Stimulated activated CD8-positive, alpha-beta memory T cell treated with anti-CD3 and anti-CD28 coated beads, Interleukin-15, amount 100 ng/mL, for 48 hours (primary cell): ENCODE data around the gene FARP1.

ENCODE experiments used
- DNase-seq, 2 donors: peaks; one replicate each; pipeline ENCODE4 v3.0.0-alpha.2; 2020; ENCODE audit warnings: low read depth in 2 of 2

FARP1 gene

DNA sequence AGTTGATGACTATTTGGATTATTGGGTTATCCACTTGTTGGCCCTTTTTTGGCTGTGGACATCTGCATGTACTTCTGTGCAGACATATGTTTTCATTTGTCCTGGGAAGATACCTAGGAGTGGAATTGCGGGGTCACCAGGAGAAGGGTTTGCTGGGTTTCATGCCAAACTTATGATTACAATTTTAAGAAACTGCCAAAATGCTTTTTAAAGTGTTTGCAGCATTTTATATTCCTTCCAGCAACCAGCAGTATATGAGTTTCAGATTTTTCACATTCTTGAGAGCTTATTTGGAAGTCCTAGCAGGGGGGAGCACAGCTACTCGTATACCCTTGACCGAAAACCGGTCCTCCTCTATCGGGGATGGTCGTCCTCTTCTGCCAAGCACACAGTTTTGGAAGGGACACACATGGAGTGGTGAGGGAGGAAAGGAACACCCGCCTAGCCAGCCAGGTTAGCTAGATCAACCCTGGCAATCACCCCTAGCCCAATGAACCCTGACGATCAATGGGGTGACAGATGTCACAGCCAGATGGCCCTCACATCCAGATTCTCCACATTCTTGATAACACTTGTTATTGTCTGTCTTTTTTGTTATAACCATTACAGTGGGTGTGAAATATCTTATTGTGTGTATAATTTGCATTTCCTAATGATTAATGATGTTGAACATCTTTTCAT lies 60.9 kb downstream of the FARP1 start:
- no peak for DNase-seq

DNA sequence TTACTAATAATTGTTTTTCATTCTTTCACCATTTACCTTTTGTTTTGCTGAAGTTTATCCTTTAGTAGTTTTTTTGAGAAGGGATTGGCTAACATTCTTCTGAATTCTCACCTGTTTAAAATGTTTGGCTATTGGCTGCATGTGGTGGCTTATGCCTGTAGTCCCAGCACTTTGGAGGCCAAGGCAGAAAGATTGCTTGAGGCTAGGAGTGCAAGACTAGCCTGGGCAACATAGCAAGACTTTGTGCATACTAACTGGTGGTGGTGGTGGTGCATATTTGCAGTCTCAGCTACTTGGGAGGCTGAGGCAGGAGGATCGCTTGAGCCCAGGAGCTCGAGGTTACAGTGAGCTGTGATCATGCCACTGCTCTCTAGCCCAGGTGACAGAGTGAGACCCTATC lies 61.7 kb downstream of the FARP1 start:
- no peak for DNase-seq

DNA sequence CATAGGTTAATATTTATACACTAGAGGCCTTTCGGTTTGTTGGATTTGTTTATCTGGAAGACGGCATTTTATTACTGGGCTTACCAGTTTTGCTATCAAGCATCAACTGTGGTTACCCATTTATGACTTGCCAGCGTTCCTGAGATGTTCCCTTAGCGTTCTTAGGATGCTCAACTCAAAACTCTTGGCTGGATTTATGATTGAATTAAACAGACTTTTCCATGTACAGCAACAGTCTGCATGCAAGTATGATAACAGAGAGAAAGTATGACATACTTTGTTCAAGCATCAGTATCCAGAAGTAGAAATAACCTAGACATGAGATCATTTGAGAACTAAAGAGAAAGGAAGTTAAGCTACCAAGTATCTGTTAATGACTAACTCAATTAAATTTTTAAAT lies 64.1 kb downstream of the FARP1 start:
- DNase-seq, result no peak

GRCh38 chr13:98207416-98207815 lies 64.5 kb downstream of the FARP1 start:
- DNase-seq, result no peak

- no peak for DNase-seq
Measured at GRCh38 chr13:98208606-98209005, 65.7 kb downstream of the FARP1 start.

DNA sequence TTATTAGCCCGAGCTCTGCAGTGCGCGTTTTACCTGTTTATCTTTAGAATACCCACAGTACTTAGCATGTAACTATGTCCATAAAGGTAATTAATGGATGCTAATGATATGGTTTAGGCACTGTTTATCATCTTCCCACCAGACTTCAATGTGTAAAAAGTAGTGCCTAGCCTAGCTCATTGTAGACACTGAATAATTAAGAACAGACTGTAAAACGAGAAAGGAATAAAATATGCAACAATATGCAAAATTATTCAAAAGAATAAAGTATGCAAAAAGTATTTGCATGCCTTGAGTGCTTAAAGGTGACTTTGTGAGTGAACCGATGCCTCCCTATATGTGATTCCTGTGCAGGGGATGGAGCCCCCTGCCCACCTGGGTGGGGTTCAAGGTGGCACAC lies 69.9 kb downstream of the FARP1 start:
- no peak for DNase-seq

- DNase-seq, result no peak
Measured at GRCh38 chr13:98213354-98213753, 70.5 kb downstream of the FARP1 start.

GRCh38 chr13:98214008-98214643 lies 71.2 kb downstream of the FARP1 start:
- DNase-seq, result no peak

DNA sequence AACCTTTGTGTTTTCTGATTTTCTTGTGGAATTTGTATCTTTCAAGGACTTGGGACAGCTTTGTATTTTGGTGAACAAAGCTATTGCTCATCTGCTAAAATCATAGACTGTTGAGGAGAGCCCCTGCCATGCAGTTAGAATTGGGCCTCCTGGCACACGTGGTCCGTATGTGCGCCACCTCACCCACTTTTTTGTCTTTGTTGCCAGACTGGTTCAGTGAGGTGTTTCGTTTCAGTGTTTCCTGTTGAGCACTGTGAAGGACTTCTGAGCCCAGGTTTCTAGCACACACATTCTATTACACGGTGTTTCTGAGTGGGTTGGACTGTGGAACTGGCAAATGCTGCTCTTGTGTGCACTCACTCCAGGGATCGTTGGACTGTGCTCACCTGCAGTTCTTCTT lies 71.8 kb downstream of the FARP1 start:
- no peak for DNase-seq

DNA sequence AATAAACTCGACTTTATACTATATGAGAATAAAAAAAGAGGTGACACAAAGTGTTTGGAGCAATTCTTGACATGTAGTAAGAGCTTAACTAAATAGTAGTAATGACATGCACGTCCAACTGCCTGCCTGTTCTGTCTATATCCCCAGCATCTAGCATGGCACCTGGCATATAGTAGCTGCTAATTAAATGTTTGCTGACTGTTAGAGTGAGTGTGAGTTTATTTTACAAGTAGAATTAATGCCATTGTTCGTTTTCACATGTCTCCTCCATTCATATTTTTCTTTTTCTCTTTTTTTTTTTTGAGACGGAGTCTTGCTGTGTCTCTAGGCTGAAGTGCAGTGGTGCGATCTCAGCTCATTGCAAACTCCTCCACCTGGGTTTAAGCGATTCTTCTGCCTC lies 72.6 kb downstream of the FARP1 start:
- DNase-seq, result no peak

- DNase-seq, result no peak
Measured at GRCh38 chr13:98216135-98216565, 73.3 kb downstream of the FARP1 start.

DNA sequence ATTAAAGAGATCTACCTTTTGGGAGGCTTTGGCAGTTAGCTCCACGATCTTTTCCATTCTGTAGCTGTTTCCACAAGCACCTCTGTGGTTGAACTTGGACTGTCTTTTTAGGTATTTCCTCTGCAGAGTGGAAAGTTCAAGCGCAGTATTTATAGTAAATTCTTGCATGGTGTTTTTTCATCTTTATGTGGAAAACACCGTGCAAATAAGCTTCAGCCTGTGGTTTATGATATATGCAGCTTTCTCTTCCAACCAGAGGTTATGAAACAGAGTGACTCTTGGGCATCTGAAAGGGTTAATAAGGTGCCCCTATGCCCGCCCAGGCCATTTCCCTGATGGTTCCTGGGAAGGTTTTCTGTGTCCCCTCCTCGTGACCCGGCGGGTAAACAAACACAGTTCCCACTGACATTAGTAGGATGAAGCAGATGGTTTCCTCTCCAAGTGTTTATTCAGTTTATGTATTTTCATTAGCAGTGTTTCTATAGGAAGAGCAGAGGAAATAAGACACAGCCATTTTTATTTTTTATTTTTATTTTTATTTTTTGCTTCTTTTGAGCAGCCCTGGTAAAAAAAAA lies 73.9 kb downstream of the FARP1 start:
- DNase-seq, result no peak

GRCh38 chr13:98217597-98217996 lies 74.7 kb downstream of the FARP1 start:
- no peak for DNase-seq

DNA sequence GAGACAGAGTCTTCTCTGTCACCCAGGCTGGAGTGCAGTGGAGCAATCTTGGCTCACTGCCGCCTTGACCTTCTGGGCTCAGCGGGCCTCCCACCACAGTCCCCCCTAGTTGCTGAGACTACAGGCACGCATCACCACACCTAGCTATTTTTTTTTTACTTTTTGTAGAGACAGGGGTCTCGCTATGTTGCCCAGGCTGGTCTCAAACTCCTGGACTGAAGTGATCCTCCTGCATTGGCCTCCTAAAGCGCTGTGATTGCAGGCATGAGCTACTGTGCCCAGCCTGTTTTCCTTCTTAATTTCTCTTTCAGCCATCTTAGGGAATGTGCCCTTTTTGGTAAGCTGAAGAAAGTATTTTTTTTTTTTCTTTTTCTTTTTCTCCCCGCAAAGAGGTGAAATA lies 76.8 kb downstream of the FARP1 start:
- no peak for DNase-seq

DNA sequence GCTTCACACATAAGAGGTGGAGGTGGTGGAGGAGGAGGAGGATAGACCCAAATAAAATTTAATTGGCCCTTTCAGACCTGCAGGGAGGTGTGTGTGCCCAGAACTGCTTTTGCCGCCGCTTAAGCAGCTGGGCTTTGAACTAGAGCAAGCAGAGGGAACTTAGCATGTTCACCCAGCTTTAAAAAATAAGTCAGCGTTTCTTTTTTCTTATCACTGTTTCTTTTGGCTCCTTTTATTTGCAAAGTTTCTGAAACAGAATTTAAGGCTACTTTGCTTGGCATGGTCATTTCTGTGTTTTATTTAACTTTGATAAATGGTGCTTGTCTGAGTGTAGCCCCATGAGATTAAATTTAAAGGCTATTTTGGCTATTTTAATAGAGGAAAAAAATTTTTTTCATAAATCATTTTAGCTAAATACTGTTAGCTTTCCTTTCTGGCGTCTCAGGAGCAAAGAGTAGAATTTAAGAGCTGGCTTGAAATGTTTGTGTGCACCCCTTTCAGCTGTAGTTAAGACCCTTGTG lies 77.4 kb downstream of the FARP1 start:
- DNase-seq, result no peak

GRCh38 chr13:98221234-98221633 lies 78.3 kb downstream of the FARP1 start:
- no peak for DNase-seq

DNA sequence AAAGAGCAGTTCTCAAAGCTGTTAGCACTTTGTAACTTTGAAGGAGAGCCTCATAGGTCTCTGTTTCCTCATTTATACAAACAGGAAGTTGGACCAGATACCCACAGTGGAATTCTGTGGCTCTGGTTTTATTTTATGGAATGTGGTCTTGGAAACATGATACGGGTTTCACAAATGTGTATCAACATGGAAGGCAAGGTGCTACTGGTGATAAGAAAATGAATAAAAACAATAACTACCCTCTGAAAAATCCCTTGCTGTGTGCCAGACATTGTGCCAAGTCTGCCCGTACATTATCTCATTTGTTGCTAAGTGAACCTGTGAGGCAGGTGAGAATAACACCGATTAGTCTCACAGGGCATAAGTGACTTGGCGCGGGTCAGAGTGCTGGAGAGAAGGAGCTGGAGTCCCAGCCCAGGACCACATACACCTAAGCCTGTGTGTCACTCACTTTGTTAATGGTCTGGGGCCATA lies 79.2 kb downstream of the FARP1 start:
- no peak for DNase-seq

DNA sequence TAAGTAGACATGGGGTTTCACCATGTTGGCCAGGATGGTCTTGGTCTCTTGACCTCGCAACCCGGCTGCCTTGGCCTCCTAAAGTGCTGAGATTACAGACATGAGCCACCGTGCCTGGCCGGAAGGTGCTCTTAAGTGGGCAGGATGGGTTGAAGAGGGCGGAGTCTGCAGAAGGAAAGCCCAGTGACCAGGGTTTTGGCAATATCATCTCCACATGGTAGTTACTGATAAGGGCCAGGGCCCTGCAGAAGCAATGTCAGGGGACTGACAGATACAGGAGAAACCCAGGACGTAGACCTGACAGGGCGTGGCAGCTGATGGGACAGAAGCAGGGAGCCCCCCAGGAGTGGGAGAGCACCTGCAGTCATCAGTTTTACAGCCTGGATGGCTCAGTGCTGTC lies 79.9 kb downstream of the FARP1 start:
- DNase-seq, result no peak

DNA sequence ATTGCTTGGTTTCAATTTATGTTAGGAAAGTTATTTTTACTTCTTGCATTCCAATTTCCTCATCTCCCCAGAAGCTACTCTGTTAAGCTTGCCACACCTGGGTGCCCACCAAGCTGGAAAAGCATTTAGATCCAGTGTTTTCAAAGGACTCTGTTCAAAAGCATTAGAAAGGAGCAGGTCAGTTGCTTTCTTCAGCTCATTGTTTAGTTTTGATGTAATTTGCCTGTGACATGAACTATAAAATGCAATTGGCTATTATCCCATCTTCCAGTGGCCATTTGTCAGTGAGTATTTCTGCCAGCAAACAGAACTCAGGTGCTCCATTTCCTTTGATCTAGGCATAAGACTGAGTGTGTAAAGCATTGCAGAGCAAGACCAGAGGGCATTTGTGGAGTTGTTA lies 80.8 kb downstream of the FARP1 start:
- DNase-seq, result no peak

DNA sequence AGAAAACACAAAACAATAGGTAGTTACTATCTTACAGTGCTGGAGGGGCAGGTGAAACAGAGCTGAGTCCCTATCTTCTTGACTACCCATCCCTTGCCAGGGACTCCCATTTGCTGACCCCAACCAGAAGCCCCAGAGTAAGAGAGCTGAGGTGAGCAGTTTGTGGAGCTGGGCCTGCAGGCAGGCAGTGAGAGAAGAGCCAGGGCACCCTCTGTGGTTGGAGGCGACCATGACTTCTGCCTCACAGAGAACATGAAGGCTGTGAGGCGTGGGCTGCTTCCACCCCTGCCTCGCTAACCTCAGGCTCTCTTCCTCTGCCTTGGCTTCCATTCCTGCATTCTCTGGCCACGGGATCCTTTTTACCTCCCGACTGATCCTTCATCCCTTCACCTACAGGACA lies 81.7 kb downstream of the FARP1 start:
- no peak for DNase-seq

- DNase-seq, result no peak
Measured at GRCh38 chr13:98225036-98225940, 82.4 kb downstream of the FARP1 start.

DNA sequence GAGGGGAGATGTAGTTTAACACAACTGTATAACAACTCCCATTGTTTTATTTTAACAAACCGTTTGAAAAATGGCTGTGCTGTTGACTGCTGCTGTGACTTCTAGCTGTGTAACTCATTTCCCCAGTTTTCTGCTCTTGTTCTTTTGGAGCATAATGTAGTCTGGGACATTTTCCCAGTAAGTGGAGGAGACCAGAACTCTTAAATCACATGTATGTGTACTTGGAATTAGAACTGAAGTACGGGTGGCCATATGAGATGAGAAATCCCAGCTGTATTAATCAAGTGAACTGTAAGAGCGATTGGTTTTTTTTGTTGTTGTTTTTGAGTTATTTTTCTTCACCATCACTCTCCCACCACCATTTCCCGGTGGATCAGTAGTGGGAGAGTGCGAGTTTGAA lies 83.6 kb downstream of the FARP1 start:
- no peak for DNase-seq
